CD4-positive, alpha-beta T cell treated with Interleukin-21 for 1 hour (primary cell): ENCODE measurements around the gene PTPRS.

Experiments
- DNase-seq: peaks from one replicate; pipeline ENCODE4 v3.0.0-alpha.2; 2020

The PTPRS gene

DNA sequence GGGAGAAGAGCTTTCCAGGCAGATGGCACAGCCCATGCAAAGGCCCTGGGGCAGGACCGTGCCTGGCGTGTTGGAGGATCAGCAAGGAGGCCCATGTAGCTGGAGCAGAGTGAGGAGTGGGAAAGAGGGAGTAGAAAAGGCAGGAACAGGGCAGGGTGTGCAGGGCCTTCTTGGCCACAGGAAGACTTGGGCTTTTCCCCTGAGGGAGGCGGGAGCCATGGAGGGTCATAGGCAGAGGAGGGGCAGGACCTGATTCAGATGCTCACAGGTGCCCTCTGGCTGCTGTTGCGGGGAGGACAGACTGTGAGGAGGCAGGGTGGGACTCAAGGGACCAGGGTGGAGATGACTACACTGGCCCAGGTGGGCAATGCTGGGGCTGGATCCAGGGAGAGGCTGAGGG is 13.8 kb upstream of the PTPRS start:
- no peak for DNase-seq

- no peak for DNase-seq
These were observed 11.7 kb upstream of the PTPRS start for GRCh38 chr19:5352229-5352763.

DNA sequence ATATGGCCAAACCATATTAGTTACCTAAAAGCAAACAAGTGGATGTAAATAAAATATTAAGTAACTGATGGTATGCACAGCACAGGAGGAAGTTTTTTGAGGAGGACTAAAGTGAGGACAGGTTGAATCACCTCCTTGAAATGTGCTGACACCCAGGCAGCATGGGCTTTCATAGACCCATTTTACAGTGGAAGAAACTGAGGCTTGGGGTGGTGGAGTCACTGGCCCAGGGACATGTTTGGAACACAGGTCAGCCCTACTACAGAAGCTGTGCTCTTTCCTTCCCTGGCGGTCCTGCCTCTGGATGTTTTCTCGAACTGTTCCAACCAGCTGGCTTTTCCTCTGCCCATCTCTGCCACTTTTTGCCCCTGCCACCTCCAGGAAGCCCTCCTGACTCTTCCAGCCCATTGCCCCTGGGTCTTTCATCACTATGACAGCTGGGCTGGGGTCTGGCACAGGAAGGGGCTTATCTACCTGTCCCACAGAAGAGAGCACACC is 11.2 kb upstream of the PTPRS start:
- no peak for DNase-seq

DNA sequence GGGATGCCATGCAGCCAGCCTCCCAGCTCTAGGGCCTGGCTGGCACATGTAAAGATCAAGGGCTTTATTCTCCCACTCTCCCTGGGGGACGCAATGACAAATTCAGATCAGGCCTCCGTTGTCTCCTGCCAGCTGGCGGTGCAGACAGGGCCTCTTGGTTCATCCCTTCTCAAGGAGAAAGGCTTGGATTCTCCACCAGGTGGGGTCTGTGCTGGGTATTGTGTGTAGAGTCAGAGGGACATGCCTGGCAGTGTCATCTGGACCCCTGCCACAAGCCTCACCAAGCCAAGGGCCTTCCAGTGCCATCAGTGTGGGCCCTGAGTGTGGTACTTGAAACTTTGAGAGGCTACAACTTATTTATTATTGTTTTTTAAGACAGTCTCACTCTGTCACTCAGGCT is 8.4 kb upstream of the PTPRS start:
- no peak for DNase-seq

GRCh38 chr19:5345895-5346386 is 5.3 kb upstream of the PTPRS start:
- DNase-seq = no peak

DNA sequence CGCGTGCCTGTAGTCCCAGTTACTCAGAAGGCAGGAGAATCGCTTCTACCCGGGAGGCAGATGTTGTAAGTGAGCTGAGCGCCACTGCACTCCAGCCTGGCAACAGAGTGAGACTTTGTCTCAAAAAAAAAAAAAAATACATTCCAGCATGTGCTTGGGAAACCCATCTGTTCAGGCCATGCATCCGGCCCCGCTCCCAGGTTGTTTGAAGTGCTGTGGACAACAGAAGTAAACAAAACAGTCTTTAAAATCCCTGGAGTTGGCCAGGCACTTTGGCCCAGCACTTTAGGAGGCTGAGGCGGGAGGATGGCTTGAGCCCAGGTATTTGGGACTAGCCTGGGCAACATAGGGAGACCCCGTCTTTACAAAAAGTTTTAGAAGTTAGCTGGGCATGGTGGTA is 3.2 kb upstream of the PTPRS start:
- no peak for DNase-seq

- DNase-seq = no peak
These were observed 2.1 kb upstream of the PTPRS start for GRCh38 chr19:5342573-5343201.

DNA sequence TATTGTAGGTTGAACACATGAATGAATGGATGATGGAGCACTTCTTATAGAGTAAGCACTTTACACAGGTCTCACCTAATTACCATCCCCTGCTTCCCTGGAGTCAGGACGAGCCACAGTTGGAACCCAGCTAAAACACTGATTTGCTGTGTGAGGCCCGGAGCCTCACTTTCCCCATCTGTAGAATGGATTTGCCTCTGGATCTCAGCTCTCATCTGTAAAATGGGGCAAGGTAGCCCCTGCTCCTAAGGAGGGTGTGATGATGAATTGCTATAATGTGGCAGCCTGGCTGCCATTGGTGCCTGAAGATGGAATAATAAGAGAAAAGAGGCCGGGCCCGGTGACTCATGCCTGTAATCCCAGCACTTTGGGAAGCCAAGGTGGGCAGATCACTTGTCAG is 1.4 kb upstream of the PTPRS start:
- DNase-seq = no peak

DNA sequence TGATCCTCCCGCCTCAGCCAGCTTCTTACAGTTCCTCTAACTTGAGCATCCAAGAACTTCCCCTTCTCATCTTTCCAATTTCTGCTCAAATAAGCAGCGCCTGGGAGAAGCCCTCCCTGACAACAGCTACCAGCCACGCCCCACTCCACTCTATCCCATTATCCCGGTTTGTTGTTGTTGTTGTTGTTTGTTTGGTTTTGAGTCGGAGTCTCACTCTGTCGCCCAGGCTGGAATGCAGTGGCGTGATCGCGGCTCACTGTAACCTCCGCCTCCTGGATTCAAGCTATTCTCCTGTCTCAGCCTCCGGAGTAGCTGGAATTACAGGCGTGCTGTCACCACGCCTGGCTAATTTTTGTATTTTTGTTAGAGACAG is 822 bp upstream of the PTPRS start:
- DNase-seq = no peak

DNA sequence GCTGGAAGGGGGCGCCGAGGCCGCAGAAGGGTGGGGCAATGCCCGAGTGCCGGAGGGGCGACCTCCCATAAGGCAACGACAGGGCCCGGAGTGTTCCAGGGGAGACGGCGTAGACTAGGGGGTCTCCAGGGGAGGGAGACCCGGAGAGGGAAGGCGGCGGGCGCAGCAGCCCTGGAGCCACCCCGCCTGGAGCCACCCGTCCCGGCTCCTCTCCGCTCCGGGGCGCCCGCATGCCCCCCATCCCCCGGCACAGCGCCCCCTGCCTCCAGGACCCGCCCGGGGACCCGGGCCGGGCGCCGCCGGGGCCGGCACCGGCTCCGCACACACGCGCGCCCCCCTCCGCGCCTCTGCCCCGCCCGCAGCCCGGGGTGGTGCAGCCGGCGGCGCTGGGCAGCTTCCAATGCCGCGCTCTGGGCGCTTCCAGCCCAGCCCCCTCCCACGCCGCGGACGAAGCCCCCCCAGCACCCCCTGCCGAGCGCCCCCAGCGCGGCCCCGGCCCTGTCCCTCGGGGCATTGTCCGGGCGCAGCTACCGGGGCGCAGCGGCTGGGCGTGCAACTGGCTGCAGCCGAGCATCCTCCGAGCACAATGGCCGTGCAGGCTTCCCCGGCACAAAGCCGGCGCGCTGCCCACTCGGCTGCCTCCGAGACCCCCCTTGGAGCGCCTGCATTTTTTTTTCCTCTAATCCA is 519 bp downstream of the PTPRS start:
- DNase-seq = no peak

DNA sequence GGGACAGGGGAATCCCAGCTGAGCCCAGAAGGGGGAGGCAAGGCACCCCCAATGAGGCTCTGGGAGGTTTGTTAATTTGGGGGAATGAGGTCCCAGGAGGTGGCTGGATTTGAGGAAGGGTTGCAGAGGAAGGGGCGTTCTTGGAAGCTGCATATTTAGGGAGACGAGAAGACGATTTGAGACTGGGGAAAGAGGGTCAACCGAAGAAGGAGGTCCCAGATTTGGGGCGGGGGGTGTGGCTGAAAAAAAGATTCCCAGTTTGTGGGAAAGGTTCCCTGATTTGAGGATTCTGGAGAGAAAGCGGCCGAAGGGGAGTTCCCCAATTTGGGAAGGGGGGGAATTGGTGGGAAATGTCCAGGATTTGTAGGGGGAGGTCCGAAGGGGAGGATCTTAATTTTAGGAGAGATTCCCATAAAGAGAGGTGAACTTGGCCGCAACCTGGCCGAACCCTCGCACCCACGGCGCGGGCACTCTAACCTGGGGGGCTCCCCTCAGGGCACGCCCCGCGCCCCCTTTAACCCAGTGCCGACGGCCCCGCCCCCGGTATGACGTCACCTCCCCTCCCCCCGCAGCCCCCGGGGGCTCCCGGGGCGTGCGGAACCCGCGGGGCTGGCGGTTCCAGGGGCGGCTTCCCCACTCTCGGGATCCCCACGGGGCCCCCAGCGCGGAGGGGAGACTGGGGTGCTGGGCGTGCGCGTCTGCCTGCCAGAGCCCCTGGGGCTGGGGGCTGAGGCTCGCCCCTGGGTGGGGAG is 1.2 kb downstream of the PTPRS start:
- no peak for DNase-seq

DNA sequence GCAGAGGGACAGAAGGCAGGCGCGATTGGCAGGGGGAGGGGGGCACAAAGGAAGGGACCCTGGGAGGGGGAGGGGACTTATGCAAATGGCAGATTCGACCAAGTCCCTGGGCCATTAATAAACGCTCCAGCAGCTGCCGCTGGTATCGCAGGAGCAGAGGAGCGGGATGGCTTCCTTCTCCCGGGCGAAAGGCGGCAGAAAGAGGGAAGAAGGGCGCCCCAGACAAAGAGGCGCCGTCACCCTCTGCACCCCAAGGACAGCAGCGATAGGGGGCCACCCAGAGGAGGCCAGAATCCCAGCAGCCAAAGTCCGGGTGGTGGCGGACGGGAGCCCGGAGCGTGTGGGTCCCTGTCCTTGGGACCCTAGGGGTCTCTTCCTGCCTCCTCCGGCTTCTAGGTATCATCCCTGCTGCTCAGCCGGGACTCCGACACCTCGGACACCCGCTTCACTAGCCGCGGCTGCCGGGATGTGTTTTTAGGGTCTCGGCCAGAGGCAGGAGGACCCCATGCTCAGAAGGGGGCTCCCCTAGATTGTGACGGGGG is 1.9 kb downstream of the PTPRS start:
- no peak for DNase-seq

GRCh38 chr19:5337708-5338655 is 2.6 kb downstream of the PTPRS start:
- no peak for DNase-seq

DNA sequence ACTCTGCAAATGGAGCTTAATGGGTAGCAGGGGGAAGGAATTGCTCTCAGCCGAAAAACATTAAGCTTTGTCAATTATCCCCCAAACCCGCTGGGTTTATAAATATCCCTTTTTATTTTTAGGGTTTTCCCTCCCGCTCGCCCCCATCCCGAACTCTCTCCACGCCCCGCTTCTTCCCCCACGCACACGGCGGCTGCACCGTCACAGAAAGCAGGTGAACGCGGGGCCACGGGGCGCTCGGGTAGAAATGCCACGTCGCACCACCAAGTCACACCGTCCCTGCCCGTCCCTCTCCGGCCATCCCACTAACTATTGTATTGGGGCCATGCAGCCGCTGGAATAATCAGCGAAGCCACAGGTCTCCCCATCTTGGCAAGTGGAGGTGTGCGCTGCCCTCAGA is 3.5 kb downstream of the PTPRS start:
- DNase-seq = no peak

DNA sequence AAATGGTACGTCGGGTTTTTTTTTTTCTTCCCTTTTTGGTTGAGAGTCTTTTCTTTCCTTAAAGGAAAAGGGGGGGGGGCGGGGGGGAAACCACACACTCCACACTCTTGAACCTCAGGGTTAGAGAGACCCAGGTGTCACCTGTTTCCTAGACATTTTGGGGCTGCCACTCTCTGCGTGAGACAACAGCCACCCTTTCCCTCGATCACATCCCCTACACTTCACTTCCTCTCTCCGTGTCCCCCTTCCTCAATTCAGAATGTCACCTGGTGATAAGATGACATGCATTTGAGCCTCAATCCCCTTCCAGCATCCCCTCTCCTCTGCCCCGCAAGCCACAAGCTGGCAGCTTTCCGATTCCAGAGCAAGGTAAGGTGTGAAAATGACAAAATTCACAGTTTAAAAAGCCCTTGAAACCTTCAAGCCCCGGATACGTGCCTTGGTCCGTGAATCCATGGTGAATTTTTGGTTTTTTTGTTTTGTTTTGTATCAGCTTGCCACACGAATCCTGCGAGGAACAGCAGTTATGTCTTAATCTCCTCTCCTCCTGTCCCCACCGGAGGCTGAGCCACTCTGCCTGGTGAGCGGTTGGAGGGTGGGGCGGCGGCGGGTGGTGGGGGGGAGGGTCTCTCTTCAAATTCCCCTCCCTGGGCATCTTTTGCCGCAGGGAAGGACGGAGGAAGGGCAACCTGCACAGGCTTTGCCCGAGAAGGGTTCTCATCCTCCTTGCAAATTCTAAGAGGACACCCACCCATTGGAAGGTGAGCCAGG is 4.2 kb downstream of the PTPRS start:
- no peak for DNase-seq

DNA sequence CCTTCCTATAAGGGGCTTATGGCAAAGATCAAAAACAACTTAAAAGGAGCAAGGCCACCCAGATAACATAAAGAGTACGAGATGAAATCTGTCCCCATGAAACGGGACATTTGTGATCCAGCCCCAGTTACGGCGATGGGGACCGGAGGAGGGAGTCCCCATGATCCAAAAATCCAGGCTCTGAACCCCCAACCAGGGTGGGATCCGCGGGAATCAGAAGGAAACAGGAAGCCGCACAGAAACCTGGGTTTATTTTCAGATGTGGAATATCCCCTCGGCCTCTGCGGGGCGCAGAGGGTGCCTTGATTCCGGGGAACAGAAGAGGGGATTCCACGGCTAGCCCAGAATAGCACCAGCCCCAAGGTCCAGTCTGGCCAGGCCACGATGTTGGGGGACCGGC is 5.0 kb downstream of the PTPRS start:
- DNase-seq = no peak

GRCh38 chr19:5334824-5335500 is 5.7 kb downstream of the PTPRS start:
- DNase-seq = no peak

DNA sequence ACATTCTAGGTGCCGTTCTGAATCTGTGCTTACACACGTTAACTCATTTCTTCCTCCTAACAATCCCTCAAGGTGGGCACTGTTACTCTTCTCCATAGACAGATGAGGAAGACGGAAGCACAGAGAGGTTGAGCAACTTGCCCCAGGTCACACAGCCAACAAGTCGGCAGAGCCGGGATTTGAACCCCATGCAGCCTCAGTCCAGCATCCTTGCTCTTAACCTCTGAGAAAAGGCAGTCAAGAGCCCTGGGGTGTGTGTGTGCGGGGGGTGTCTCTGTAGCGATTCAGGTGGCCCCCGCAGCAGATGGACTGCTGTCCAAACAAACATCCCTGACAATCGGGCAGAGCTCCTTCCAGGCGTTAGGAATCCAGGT is 6.3 kb downstream of the PTPRS start:
- no peak for DNase-seq

DNA sequence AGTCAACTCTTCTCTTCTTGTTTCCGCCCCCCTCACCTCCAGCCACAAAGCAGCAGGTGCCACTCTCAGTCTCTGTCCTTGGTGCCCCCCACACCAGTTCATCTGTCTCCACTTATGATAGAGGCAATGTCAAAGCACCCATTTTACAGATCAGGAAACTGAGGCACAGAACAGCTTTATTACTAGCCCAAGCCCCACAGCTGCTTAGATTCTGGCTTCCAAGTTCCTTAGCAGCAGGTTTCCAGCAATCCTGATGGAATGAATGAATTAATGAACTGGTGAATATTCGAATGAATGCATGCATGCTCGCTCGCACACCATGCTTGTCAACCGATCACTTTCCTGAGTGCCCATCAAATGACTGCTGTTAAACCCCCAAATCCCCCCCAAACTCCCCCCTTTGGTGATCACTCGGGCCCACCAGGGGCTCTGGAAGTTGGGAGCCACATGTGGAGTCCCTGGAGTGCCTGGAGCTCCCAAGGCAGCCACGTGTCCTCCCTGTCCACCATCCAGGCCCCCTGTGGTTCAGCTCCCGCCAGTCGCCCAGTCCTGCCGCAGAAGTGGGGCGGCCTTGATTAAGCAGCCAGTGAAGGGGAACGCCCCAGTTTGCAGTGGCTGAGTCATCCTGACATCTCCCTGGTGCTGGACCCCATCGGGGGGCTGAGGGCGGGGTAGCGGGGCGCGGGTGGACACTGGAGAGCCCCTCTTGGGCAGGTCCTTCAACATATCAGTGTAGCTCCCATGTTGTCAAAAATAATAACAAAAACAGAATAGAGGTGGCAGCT is 6.8 kb downstream of the PTPRS start:
- no peak for DNase-seq

DNA sequence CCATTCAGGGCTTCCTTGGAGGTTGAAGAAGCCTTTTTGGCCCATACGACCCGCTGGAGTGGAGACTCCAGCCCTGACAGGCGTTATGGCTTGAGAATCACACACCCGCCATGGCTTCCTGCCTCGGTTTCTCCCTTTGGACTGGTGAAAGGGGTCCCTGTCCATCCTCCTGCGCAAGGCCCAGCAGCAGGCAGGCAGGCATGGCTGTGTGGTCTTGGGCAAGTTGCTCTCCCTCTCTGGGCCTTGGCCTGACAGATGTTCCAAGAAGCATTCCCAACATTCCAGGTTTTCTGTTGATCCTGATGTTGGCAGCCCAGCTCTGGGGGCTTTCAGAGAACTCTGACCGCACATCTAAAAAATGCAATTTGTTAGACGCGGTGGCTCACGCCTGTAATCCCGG is 8.1 kb downstream of the PTPRS start:
- no peak for DNase-seq
